ENCODE data around the gene BCL3.

The BCL3 gene

GRCh38 chr19:44765949-44766335 lies 17.4 kb downstream of the BCL3 start:
- no peak for TF ChIP-seq CTCF (conservative IDR thresholded peaks at IDR 0.05)
- H3K27ac ChIP-seq, result no peak overlapping the region

GRCh38 chr19:44767295-44768180 lies 19.0 kb downstream of the BCL3 start:
- TF ChIP-seq CTCF (conservative IDR thresholded peaks at IDR 0.05), result no peak

GRCh38 chr19:44770550-44771257 lies 22.2 kb downstream of the BCL3 start:
- TF ChIP-seq CTCF (conservative IDR thresholded peaks at IDR 0.05), result peak; percentile 91
- H3K27ac ChIP-seq, result peak overlapping the region; percentile 40; the same call in 1 of the 2 replicates

More at GRCh38 chr19:44767295-44768180, 19.0 kb downstream of the BCL3 start:
- no peak overlapping the region for H3K27ac ChIP-seq

- peak overlapping the region; percentile 5; the same call in 1 of the 2 replicates for H3K27ac ChIP-seq
These were observed 23.6 kb downstream of the BCL3 start for GRCh38 chr19:44772144-44772543.

GRCh38 chr19:44772959-44773358 lies 24.5 kb downstream of the BCL3 start:
- TF ChIP-seq CTCF (conservative IDR thresholded peaks at IDR 0.05), result no peak
- H3K27ac ChIP-seq, result no peak overlapping the region

GRCh38 chr19:44775676-44776240 lies 27.2 kb downstream of the BCL3 start:
- TF ChIP-seq CTCF (conservative IDR thresholded peaks at IDR 0.05), result no peak
- no peak overlapping the region for H3K27ac ChIP-seq

- TF ChIP-seq CTCF (conservative IDR thresholded peaks at IDR 0.05), result no peak
- no peak overlapping the region for H3K27ac ChIP-seq
These were observed 28.0 kb downstream of the BCL3 start for GRCh38 chr19:44776402-44777096.

Measured in VCaP (cell line).